GM12864 (cell line): ENCODE results near the gene TBC1D16.

Experiments used
- DNase-seq: peaks from one replicate; pipeline ENCODE4 v3.0.0-alpha.2; 2011; ENCODE audit warnings: low read depth
- H3K4me3 ChIP-seq: 2 replicates; pipeline ENCODE4 v1.5.1; 2011; ENCODE audit warnings: mild to moderate bottlenecking, low read depth, low read length, control low read depth
- TF ChIP-seq, protein P1 (sequence below): IDR thresholded peaks from 2 replicates; pipeline ENCODE4 v1.5.1; 2011; ENCODE audit warnings: low read depth, mild to moderate bottlenecking, moderate library complexity, low read length, control low read depth, inconsistent platforms; ENCODE audit errors: missing control alignments

The TBC1D16 gene

DNA sequence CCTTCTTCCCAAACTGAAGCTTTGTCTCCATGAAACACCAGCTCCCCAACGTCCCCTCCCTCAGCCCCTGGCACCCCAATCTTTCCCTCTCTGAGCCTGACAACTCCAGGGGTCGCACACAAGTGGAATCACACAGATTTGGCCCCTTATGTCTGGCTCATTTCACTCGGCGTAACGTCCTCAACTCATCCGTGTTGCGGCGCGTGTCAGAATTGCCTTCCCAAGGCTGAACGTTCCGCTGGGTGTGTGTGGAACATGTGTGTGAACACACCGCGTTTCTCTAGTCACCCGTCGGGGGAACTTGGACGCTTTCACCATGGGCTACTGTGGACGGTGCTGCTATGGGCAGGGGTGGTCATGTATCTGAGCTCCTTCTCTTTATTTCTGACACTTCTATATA is 45.0 kb downstream of the TBC1D16 start:
- TF ChIP-seq, protein P1, sequence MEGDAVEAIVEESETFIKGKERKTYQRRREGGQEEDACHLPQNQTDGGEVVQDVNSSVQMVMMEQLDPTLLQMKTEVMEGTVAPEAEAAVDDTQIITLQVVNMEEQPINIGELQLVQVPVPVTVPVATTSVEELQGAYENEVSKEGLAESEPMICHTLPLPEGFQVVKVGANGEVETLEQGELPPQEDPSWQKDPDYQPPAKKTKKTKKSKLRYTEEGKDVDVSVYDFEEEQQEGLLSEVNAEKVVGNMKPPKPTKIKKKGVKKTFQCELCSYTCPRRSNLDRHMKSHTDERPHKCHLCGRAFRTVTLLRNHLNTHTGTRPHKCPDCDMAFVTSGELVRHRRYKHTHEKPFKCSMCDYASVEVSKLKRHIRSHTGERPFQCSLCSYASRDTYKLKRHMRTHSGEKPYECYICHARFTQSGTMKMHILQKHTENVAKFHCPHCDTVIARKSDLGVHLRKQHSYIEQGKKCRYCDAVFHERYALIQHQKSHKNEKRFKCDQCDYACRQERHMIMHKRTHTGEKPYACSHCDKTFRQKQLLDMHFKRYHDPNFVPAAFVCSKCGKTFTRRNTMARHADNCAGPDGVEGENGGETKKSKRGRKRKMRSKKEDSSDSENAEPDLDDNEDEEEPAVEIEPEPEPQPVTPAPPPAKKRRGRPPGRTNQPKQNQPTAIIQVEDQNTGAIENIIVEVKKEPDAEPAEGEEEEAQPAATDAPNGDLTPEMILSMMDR = no peak
- no peak for DNase-seq
- H3K4me3 ChIP-seq = no peak overlapping the region

DNA sequence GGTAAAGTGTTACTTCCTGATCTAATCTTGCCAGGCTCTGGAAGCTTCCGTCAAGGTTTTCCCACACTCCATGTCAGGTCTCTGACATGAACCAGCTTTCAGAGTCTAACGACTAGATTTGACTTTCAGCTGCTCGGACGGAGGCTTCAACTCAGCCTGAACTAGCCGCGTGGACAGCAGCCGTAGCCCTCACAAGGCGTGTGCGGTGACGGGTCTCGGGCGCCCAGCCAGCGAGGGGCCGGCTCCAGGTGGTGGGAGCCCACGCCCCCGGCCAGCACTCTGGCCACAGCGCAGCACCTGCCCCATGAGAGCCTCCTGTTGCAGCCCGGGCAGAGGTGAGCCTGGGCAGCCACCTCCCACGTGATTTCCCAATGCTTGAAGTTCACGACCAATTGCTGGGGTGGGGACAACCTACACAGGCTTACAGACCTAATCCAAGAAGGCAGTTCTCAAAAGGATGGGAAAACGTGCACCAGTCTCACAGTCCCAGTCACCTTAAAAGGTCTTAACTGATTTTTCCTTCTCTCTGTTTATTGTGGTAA is 45.5 kb downstream of the TBC1D16 start:
- DNase-seq = no peak
- TF ChIP-seq, protein P1 = no peak
- H3K4me3 ChIP-seq = no peak overlapping the region

DNA sequence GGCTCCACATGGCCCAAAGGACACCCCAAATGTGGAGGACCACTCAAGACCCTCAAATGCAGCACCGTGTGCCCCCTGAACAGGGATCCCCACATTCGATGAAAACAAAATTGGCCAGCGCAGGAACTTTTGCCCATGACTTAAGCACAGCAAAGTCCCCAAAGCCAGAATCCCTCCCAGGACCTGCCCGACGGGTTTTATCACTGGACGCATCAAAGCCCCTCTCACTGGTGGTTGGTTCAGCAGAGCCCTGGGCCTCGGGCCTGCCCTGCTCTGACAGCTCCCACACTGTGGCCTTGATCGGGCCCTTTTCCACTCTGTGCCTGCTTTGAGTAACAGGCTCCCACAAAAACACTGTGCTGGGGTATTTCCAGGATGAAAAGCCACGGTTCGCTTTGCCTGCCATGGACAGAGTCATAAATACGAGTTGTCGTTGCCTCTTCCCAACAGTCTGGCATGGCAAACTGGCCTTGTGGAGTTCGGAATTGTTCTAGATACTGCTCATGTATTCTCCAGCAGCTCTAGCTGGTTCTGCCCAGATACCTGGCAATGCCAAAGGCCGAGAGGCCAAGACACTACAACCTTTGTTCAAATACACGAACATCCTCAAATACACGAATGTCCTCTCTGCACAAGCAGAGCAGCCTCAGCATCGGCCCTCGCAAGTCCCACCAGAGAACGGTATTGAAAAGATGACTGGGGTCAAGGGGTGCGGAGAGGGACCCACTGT is 46.4 kb downstream of the TBC1D16 start:
- H3K4me3 ChIP-seq = no peak overlapping the region
- TF ChIP-seq, protein P1 = no peak
- no peak for DNase-seq

DNA sequence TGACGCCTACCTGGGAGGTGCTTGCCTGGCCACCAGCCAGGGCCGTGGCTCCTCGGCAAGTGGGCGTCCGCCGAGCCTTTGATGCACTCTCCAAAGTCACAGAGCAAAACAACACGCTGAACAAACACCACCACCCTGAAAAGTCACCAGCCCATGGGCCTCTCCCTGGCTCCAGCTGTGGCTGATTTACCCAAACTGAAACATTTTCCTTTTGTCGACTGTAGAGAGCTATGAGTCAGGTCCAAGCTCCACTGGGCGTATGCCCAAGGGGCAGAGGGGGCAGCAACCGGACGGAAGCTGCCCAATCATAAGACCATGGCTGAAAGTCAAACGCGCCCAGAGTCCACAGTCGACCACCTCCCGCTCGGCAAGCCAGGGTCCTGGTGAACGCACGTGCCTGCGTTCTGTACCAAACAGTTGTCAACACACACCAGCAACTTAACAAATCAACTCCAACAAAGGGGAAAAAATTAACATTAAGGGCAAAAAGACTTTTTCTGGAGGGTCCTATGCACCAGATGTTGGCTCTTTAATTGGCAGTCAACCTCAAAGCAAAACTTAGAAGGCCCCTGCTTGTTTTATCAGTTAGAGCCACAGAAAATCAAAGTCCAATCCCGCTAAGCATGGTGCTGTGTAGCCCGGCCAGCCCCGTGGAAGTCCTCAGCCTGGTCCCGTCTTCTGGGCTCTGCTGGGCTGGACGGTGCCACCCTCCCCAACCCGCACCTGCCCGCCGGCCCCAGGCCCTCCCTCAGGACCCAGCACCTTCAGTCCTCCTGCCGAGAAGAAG is 47.3 kb downstream of the TBC1D16 start:
- H3K4me3 ChIP-seq = no peak overlapping the region
- TF ChIP-seq, protein P1 = no peak
- no peak for DNase-seq

DNA sequence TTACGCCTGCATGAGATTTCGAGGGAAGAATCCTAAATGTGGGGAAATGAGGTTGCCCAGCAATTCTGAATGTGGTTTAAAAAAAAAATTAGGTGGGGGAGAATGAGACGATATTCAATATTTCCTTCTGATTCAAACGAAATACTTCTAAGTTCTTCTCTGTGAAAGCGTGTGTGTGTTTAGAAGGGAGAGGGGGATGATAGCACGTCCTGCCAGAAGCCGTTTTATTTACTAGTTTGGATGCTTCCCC is 47.8 kb downstream of the TBC1D16 start:
- DNase-seq = no peak
- TF ChIP-seq, protein P1 = no peak
- no peak overlapping the region for H3K4me3 ChIP-seq

DNA sequence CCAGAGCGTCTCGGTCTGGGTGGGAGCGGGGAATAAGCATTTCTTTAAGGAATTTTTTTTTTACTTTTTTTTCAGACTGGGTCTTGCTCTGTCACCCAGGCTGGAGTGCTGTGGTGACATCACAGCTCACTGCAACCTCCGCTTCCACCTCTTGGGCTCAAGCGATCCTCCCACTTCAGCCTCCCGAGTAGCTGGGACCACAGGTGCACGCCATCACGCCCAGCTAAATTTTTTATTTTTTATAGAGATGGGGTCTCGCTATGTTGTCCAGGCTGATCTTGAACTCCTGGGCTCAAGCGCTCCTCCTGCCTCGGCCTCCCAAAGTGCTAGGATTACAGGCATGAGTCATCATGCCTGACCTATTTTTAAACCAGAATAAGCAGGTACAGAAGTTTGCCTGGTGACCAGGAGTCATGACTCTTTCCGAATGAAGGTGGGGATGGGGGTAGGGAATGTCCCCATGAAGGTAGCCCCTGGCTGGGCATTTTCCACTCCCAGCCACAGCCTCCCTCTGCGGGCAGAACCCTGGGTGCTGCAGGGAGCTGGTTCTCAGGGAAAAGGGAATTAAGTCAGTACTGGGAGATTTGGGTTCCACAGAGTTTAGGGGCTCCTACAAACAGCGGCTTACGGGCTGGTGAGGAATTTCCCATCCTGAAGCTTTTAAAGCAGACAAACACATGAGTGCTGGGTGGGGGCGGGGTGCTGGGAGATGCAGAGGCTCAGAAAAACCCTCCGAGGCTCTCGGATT is 48.3 kb downstream of the TBC1D16 start:
- TF ChIP-seq, protein P1 = no peak
- H3K4me3 ChIP-seq = no peak overlapping the region
- DNase-seq = no peak
